Measurements from ENCODE around the gene SH3TC1. TPM values are rescaled to one million over a fixed set of nuclear protein-coding genes. Genes with fewer than 3 reads are reported as not detected.
A peak's percentile ranks its signal among the peaks of the same experiment; 100 is the strongest.

Gene SH3TC1
- polyA plus RNA-seq, 2 of the 4 experiments (the other 2 are of a cell fraction) = 2.8 to 7.4 TPM

GRCh38 chr4:8180310-8181093, 18.6 kb upstream of the SH3TC1 start (continued):
- TF ChIP-seq KDM1A (IDR thresholded peaks at IDR 0.05; ENCODE audit: low read depth) (no peak), NFE2L2 (conservative IDR thresholded peaks at IDR 0.05; ENCODE audit: low read length) (no peak), EHF (CRISPR knock-in tag; IDR thresholded peaks at IDR 0.05) (no peak), HOXA7 (CRISPR knock-in tag; IDR thresholded peaks at IDR 0.05) (no peak)

DNA sequence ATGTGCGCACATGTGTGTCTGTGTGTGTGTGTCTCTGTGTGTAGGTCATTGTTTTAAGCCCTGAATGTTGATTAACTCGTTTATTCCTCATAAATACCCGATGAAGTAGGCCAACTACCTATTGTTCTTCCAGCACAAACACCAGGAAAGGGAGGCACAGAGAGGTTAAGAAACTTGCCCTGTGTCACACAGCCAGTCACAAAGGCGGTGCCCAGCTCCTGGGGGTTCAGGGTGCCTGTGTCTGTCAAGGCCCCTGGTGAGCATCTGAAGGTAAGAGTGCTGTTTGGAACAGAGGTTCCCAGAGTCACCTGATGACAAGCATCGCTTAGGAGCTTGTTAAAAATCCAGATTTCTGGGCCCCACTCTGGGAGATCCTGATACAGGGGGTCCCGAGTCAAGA, 18.0 kb upstream of the SH3TC1 start:
- ChIA-PET POLR2A (no interaction called here), CTCF (interaction anchor here (8.0 kb wide), 1 partner anchor 14 kb away, joined by 122 read pairs; the partner anchor contains the start of gene SH3TC1)
- no peak overlapping the region for H3K4me3 ChIP-seq
- WGBS (ENCODE audit: missing lambda C conversion rate) = 82% methylated on average over 5 of the region's 6 CpGs
- DNase-seq (ENCODE audit: low read depth in 1 of 2, low spot score in 1 of 2) = no peak
- ATAC-seq = no peak
- no peak for TF ChIP-seq HEYL (CRISPR knock-in tag; IDR thresholded peaks at IDR 0.05)
- no peak for TF ChIP-seq BCL3 (IDR thresholded peaks at IDR 0.05)
- TF ChIP-seq SREBF2 (IDR thresholded peaks at IDR 0.05) = no peak
- no peak for TF ChIP-seq ZC3H11A (IDR thresholded peaks at IDR 0.05)
- no peak for TF ChIP-seq CHD2 (IDR thresholded peaks at IDR 0.05; ENCODE audit: low read length, partially characterized antibody)
- TF ChIP-seq EHF (CRISPR knock-in tag; IDR thresholded peaks at IDR 0.05) = no peak
- no peak for TF ChIP-seq NPAS2 (CRISPR knock-in tag; IDR thresholded peaks at IDR 0.05; ENCODE audit: borderline replicate concordance)
- TF ChIP-seq, protein P1, sequence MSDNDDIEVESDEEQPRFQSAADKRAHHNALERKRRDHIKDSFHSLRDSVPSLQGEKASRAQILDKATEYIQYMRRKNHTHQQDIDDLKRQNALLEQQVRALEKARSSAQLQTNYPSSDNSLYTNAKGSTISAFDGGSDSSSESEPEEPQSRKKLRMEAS (IDR thresholded peaks at IDR 0.05) = no peak
- TF ChIP-seq EP300 (IDR thresholded peaks at IDR 0.05) = no peak
- no peak for TF ChIP-seq KDM1A (IDR thresholded peaks at IDR 0.05; ENCODE audit: low read depth)
- TF ChIP-seq HDAC2 (IDR thresholded peaks at IDR 0.05) = no peak
- TF ChIP-seq FOSB (CRISPR knock-in tag; IDR thresholded peaks at IDR 0.05) = no peak
- TF ChIP-seq HOXB13 (CRISPR knock-in tag; IDR thresholded peaks at IDR 0.05; ENCODE audit: low read depth) = no peak
- no peak for TF ChIP-seq MYC (IDR thresholded peaks at IDR 0.05; ENCODE audit: borderline replicate concordance, low read length)
- no peak for TF ChIP-seq RFX5 (IDR thresholded peaks at IDR 0.05)
- no peak for TF ChIP-seq TFCP2L1 (CRISPR knock-in tag; IDR thresholded peaks at IDR 0.05)
- no peak for TF ChIP-seq FOXS1 (CRISPR knock-in tag; IDR thresholded peaks at IDR 0.05)
- TF ChIP-seq MAFK (IDR thresholded peaks at IDR 0.05; ENCODE audit: partially characterized antibody) = no peak
- H3K9me3 ChIP-seq = no peaks in the 10 kb centered on the region
- no peak for FAIRE-seq
- H3K4me1 ChIP-seq = peaks cover 43% of the 10 kb centered on the region
- H3K4me2 ChIP-seq = no peak overlapping the region
- peak overlapping the region; percentile 77 to 87; a peak in 2 of 6 replicates for H3K27ac ChIP-seq

DNA sequence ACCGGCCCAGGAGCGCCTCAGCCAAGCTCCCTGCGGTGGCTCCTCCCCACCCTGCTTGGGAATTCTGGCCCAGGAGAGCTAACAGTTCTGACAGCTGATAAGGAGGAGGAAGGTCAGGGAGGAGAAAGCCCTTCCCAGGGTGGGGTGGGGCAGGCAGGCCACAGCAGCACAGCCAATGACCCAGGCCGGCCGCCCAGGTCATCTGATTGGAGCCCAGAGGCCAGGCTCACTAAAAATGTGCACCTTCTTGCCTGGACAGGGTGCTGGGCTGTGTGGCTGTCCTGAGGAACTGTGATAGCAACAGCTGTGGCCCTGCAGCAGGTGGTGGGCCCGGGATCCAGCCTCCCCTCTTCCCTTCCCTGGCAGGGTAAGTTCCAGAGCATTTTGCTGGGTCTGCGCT, 17.2 kb upstream of the SH3TC1 start:
- POLR2A ChIA-PET = no interaction called here
- peak overlapping the region; percentile 77 to 87; a peak in 4 of 6 replicates for H3K27ac ChIP-seq
- no peaks in the 10 kb centered on the region for H3K9me3 ChIP-seq
- WGBS (ENCODE audit: missing lambda C conversion rate) = 63% methylated on average over 5 of the region's 7 CpGs
- ATAC-seq (peak in 1 of 2 experiments; percentile 31; a peak in 3 of 6 replicates), DNase-seq (ENCODE audit: low read depth in 1 of 2, low spot score in 1 of 2) (peak in 1 of 2 experiments; percentile 42), FAIRE-seq (no peak)
- peaks cover 43% of the 10 kb centered on the region for H3K4me1 ChIP-seq
- TF ChIP-seq HOXB5 (CRISPR knock-in tag; IDR thresholded peaks at IDR 0.05) (no peak), NR3C1 (IDR thresholded peaks at IDR 0.05) (no peak), POLR2A (IDR thresholded peaks at IDR 0.05; ENCODE audit: low read length) (no peak), PBX3 (IDR thresholded peaks at IDR 0.05) (no peak), SREBF2 (IDR thresholded peaks at IDR 0.05) (no peak), RARB (CRISPR knock-in tag; IDR thresholded peaks at IDR 0.05) (no peak), HOXB13 (CRISPR knock-in tag; IDR thresholded peaks at IDR 0.05; ENCODE audit: low read depth) (no peak), POLR2AphosphoS2 (conservative IDR thresholded peaks at IDR 0.05; ENCODE audit: low read length) (no peak), JUNB (IDR thresholded peaks at IDR 0.05) (no peak), ZNF302 (CRISPR knock-in tag; IDR thresholded peaks at IDR 0.05) (no peak), RNF2 (IDR thresholded peaks at IDR 0.05; ENCODE audit: borderline replicate concordance, low read depth) (no peak)
- H3K4me3 ChIP-seq = no peak overlapping the region
- peak overlapping the region; percentile 75 for H3K4me2 ChIP-seq
- CTCF ChIA-PET = interaction anchor here (8.0 kb wide), 1 partner anchor 13 kb away, joined by 122 read pairs; the partner anchor contains the start of gene SH3TC1
